H9 (cell line): ENCODE measurements around the gene THSD4. TPM values are rescaled to one million over a fixed set of nuclear protein-coding genes. Genes with fewer than 3 reads are reported as not detected.

Experiments
- DNase-seq: peaks from one replicate; pipeline ENCODE4 v3.0.0-alpha.2; 2017
- H2AFZ ChIP-seq: one replicate; pipeline ENCODE4 v1.6.1; 2013; ENCODE audit warnings: mild to moderate bottlenecking, low read length, control low read depth, moderate library complexity
- H2AK5ac ChIP-seq: 2 replicates; pipeline ENCODE4 v1.6.1; 2013; ENCODE audit warnings: low read length, control low read depth, mixed read lengths; ENCODE audit not compliant: insufficient read length
- H2BK120ac ChIP-seq: one replicate; pipeline ENCODE4 v1.6.1; 2013; ENCODE audit warnings: low read depth, mild to moderate bottlenecking, low read length, control low read depth, inconsistent platforms; ENCODE audit not compliant: poor library complexity, severe bottlenecking
- H2BK12ac ChIP-seq: 2 replicates; pipeline ENCODE4 v1.6.1; 2013; ENCODE audit warnings: low read length, control low read depth, mixed read lengths, low read depth; ENCODE audit not compliant: insufficient read length
- H2BK15ac ChIP-seq: 2 replicates; pipeline ENCODE4 v1.6.1; 2013; ENCODE audit warnings: low read depth, low read length, control low read depth
- H2BK20ac ChIP-seq: one replicate; pipeline ENCODE4 v1.6.1; 2013; ENCODE audit warnings: low read depth, mild to moderate bottlenecking, low read length, control low read depth, inconsistent platforms; ENCODE audit not compliant: poor library complexity, severe bottlenecking
- H2BK5ac ChIP-seq: 2 replicates; pipeline ENCODE4 v1.6.1; 2013; ENCODE audit warnings: low read length, control low read depth, mixed read lengths; ENCODE audit not compliant: insufficient read length
- H3K14ac ChIP-seq: 2 replicates; pipeline ENCODE4 v1.6.1; 2013; ENCODE audit warnings: low read length, control low read depth; ENCODE audit not compliant: insufficient read depth
- H3K18ac ChIP-seq: 2 replicates; pipeline ENCODE4 v1.6.1; 2013; ENCODE audit warnings: low read depth, mild to moderate bottlenecking, mixed read lengths, low read length, control low read depth; ENCODE audit not compliant: insufficient read length
- H3K23ac ChIP-seq: 2 replicates; pipeline ENCODE4 v1.6.1; 2013; ENCODE audit warnings: low read length, control low read depth, mixed read lengths, low read depth; ENCODE audit not compliant: insufficient read length
- H3K23me2 ChIP-seq: 2 replicates; pipeline ENCODE4 v1.6.1; 2013; ENCODE audit warnings: low read depth, mild to moderate bottlenecking, mixed read lengths, low read length, control low read depth; ENCODE audit not compliant: insufficient read length, poor library complexity, severe bottlenecking
- H3K27ac ChIP-seq: 2 replicates; pipeline ENCODE4 v1.5.1; 2013; ENCODE audit warnings: low read length, control low read depth, mixed read lengths, low read depth; ENCODE audit not compliant: insufficient read length
- H3K27me3 ChIP-seq: 2 replicates; pipeline ENCODE4 v1.6.1; 2013; ENCODE audit warnings: low read length, control low read depth, inconsistent platforms; ENCODE audit not compliant: insufficient read depth
- H3K4ac ChIP-seq: 2 replicates; pipeline ENCODE4 v1.6.1; 2013; ENCODE audit warnings: low read depth, mild to moderate bottlenecking, control low read depth, inconsistent platforms, low read length, moderate library complexity
- H3K4me1 ChIP-seq: 2 replicates; pipeline ENCODE4 v1.6.1; 2013; ENCODE audit warnings: low read length, control low read depth, inconsistent platforms; ENCODE audit not compliant: insufficient read depth
- H3K4me2 ChIP-seq: 2 replicates; pipeline ENCODE4 v1.6.1; 2013; ENCODE audit warnings: low read length, control low read depth, mixed read lengths; ENCODE audit not compliant: insufficient read length, insufficient read depth
- H3K56ac ChIP-seq: 2 replicates; pipeline ENCODE4 v1.6.1; 2013; ENCODE audit warnings: low read depth, mild to moderate bottlenecking, mixed read lengths, low read length, control low read depth; ENCODE audit not compliant: insufficient read length
- H3K79me1 ChIP-seq: 2 replicates; pipeline ENCODE4 v1.6.1; 2013; ENCODE audit warnings: low read depth, mild to moderate bottlenecking, moderate library complexity, low read length, control low read depth, inconsistent platforms; ENCODE audit not compliant: insufficient read depth, poor library complexity, severe bottlenecking
- H3K79me2 ChIP-seq: 2 replicates; pipeline ENCODE4 v1.6.1; 2013; ENCODE audit warnings: low read length, control low read depth, inconsistent platforms; ENCODE audit not compliant: insufficient read depth
- H3K9ac ChIP-seq: 2 replicates; pipeline ENCODE4 v1.6.1; 2013; ENCODE audit warnings: low read length, control low read depth, mixed read lengths; ENCODE audit not compliant: insufficient read length; ENCODE audit errors: extremely low read depth
- H3K9me3 ChIP-seq: one replicate; pipeline ENCODE4 v1.6.1; 2013; ENCODE audit warnings: low read depth, low read length, inconsistent platforms; ENCODE audit not compliant: control insufficient read depth
- H3T11ph ChIP-seq: one replicate; pipeline ENCODE4 v1.6.1; 2013; ENCODE audit warnings: mild to moderate bottlenecking, low read length, control low read depth, inconsistent platforms
- H4K20me1 ChIP-seq: one replicate; pipeline ENCODE4 v1.6.1; 2013; ENCODE audit not compliant: control insufficient read depth, insufficient read length, insufficient read depth
- H4K5ac ChIP-seq: 2 replicates; pipeline ENCODE4 v1.6.1; 2013; ENCODE audit warnings: low read depth, mild to moderate bottlenecking, mixed read lengths, low read length, control low read depth; ENCODE audit not compliant: insufficient read length
- H4K8ac ChIP-seq: replicated peaks from 2 replicates; pipeline ENCODE4 v1.6.1; 2013; ENCODE audit warnings: low read length, control low read depth, mixed read lengths, low read depth; ENCODE audit not compliant: insufficient read length
- H4K91ac ChIP-seq: 2 replicates; pipeline ENCODE4 v1.6.1; 2013; ENCODE audit warnings: low read depth, mild to moderate bottlenecking, moderate library complexity, mixed read lengths, low read length, control low read depth; ENCODE audit not compliant: insufficient read length
- H3K27ac Mint-ChIP-seq, 3 experiments: 2 replicates in 2 of 3; 3 replicates in 1 of 3; pipeline ENCODE4 v1.8.0; 2020 to 2021; ENCODE audit warnings: mixed read lengths in 3 of 3, mild to moderate bottlenecking in 1 of 3, moderate library complexity in 1 of 3
- H3K27me3 Mint-ChIP-seq: 2 replicates; pipeline ENCODE4 v1.8.0; 2021; ENCODE audit warnings: low read depth, mild to moderate bottlenecking, moderate library complexity, mixed read lengths
- H3K36me3 Mint-ChIP-seq, 3 experiments: 2 replicates in 2 of 3; 3 replicates in 1 of 3; pipeline ENCODE4 v1.8.0; 2020 to 2021; ENCODE audit warnings: low read depth in 3 of 3, mixed read lengths in 3 of 3; ENCODE audit not compliant: insufficient read depth in 1 of 3
- H3K4me1 Mint-ChIP-seq, 2 experiments: 2 replicates each; pipeline ENCODE4 v1.8.0; 2020; ENCODE audit warnings: mixed read lengths in 2 of 2
- H3K4me3 Mint-ChIP-seq, 2 experiments: 2 replicates in 1 of 2; 3 replicates in 1 of 2; pipeline ENCODE4 v1.8.0; 2020 to 2021; ENCODE audit warnings: mild to moderate bottlenecking in 2 of 2, mixed read lengths in 2 of 2, moderate library complexity in 1 of 2
- H3K9me3 Mint-ChIP-seq, 2 experiments: 2 replicates in 1 of 2; 3 replicates in 1 of 2; pipeline ENCODE4 v1.8.0; 2020; ENCODE audit warnings: mild to moderate bottlenecking in 2 of 2, mixed read lengths in 2 of 2, moderate library complexity in 1 of 2
- CTCF ChIP-seq: fragments of 200-600 bp; sonication (generic); conservative IDR thresholded peaks from 3 replicates; pipeline ENCODE4 v1.8.0; 2021; ENCODE audit warnings: antibody characterized with exemption, mild to moderate bottlenecking
- WGBS: extraction: QIAGEN DNeasy Blood & Tissue Kit; methylation state at CpG from one replicate; pipeline ENCODE4 v1.1.7; 2013; ENCODE audit warnings: missing lambda C conversion rate, low lambda C conversion rate, mixed read lengths; ENCODE audit not compliant: insufficient read length; ENCODE audit errors: extremely low coverage; 5-methylcytosine and 5-hydroxymethylcytosine counted together
- total RNA-seq: library from RNA; stranded (reverse); gene quantifications from 2 replicates; pipeline ENCODE4 v1.2.1, GENCODE V29; 2021

Gene THSD4
- total RNA-seq, 1 experiment from 2014 or later, result 5.5 TPM

- H3K27me3 Mint-ChIP-seq, result peaks cover 2% of the 10 kb centered on the region; the same call in 1 of the 2 replicates
- Histone ChIP-seq H2BK5ac (no peak overlapping the region), H2BK12ac (no peak overlapping the region), H3T11ph (no peak overlapping the region), H3K27ac (no peak overlapping the region), H4K5ac (no peak overlapping the region), H2BK120ac (no peak overlapping the region), H3K79me1 (no peaks in the 10 kb centered on the region), H2BK15ac (no peak overlapping the region), H3K27me3 (no peaks in the 10 kb centered on the region), H3K56ac (no peak overlapping the region), H3K23ac (no peak overlapping the region), H2AK5ac (no peak overlapping the region), H4K91ac (no peak overlapping the region), H4K8ac (no peak overlapping the region), H3K14ac (no peak overlapping the region), H3K79me2 (no peaks in the 10 kb centered on the region), H3K23me2 (no peaks in the 10 kb centered on the region), H2BK20ac (no peak overlapping the region), H2AFZ (no peak overlapping the region), H3K9ac (no peak overlapping the region), H3K4ac (no peak overlapping the region), H3K18ac (no peak overlapping the region), H3K4me2 (no peak overlapping the region), H4K20me1 (no peaks in the 10 kb centered on the region), H3K9me3 (no peaks in the 10 kb centered on the region), H3K4me1 (no peaks in the 10 kb centered on the region)
- H3K36me3 Mint-ChIP-seq, result peaks cover 0 to under 1% (median 0%) of the 10 kb centered on the region in 3 experiments; a peak in 2 of 7 replicates
- no peak overlapping the region for H3K27ac Mint-ChIP-seq
- no CpG with 5 or more reads among the region's 4 CpGs for WGBS
- H3K4me1 Mint-ChIP-seq, result peaks cover 15 to 18% of the 10 kb centered on the region in 2 experiments
- no peaks in the 10 kb centered on the region for H3K9me3 Mint-ChIP-seq
- DNase-seq, result no peak
- TF ChIP-seq CTCF, result no peak
- no peak overlapping the region for H3K4me3 Mint-ChIP-seq
Observed at GRCh38 chr15:71219101-71219500, 103.8 kb downstream of the THSD4 start.
